Omental fat pad (tissue), 4 donors: ENCODE results near the gene TMEM240. TPM values are rescaled to one million over a fixed set of nuclear protein-coding genes. Genes with fewer than 3 reads are reported as not detected.
"Not testable (repeated sequence)": the region's sequence is repeated elsewhere in the genome, so short reads cannot be mapped to it uniquely, and the experiment has no call there.

Experiments used
- ATAC-seq: fragments of 150-250 bp; one replicate; pipeline ENCODE4 v1.9.1; 2016; ENCODE audit warnings: mild to moderate bottlenecking, moderate library complexity; ENCODE audit not compliant: low FRiP score
- DNase-seq: peaks from one replicate; pipeline ENCODE4 v3.0.0-alpha.2; 2019; ENCODE audit warnings: low spot score
- CTCF ChIP-seq, 3 donors: fragments of 450-650 bp; IDR thresholded peaks; one replicate each; pipeline ENCODE4 v1.5.1; 2016 to 2017; ENCODE audit warnings: antibody characterized with exemption in 3 of 3, mild to moderate bottlenecking in 3 of 3, moderate library complexity in 2 of 3
- total RNA-seq, 4 donors: library from RNA; depleted of rRNA; stranded (reverse); fragments of >200 nt; gene quantifications; one replicate each; pipeline ENCODE4 v1.1.0, GENCODE V29; 2016

The TMEM240 gene
- total RNA-seq, 4 donors from 2014 or later: 2.6 to 3.5 (median 3.1) TPM

- no peak for TF ChIP-seq CTCF (IDR thresholded peaks at IDR 0.05)
- ATAC-seq (no peak), DNase-seq (no peak)
Observed at GRCh38 chr1:1527092-1527816, 13.2 kb downstream of the TMEM240 start.

- ATAC-seq, DNase-seq: not testable (repeated sequence)
Observed at GRCh38 chr1:1526476-1526875, 13.9 kb downstream of the TMEM240 start.

- not testable (repeated sequence) for DNase-seq, ATAC-seq
Observed at GRCh38 chr1:1524750-1525383, 15.6 kb downstream of the TMEM240 start.

GRCh38 chr1:1523651-1524050 is 16.8 kb downstream of the TMEM240 start:
- not testable (repeated sequence) for ATAC-seq, DNase-seq

- DNase-seq, ATAC-seq: not testable (repeated sequence)
Observed at GRCh38 chr1:1523226-1523625, 17.2 kb downstream of the TMEM240 start.

- not testable (repeated sequence) for DNase-seq, ATAC-seq
Observed at GRCh38 chr1:1522536-1522935, 17.9 kb downstream of the TMEM240 start.

- DNase-seq: no peak
- TF ChIP-seq CTCF (IDR thresholded peaks at IDR 0.05): no peak
Observed at GRCh38 chr1:1521331-1521730, 19.1 kb downstream of the TMEM240 start.

GRCh38 chr1:1519805-1520505 is 20.5 kb downstream of the TMEM240 start:
- not testable (repeated sequence) for DNase-seq, ATAC-seq

More at GRCh38 chr1:1521331-1521730, 19.1 kb downstream of the TMEM240 start:
- no peak for ATAC-seq

- not testable (repeated sequence) for ATAC-seq, DNase-seq
Observed at GRCh38 chr1:1518621-1519007, 21.8 kb downstream of the TMEM240 start.

GRCh38 chr1:1517973-1518620 is 22.3 kb downstream of the TMEM240 start:
- no peak for TF ChIP-seq CTCF (IDR thresholded peaks at IDR 0.05)
- no peak for ATAC-seq
- DNase-seq: no peak

GRCh38 chr1:1516923-1517322 is 23.5 kb downstream of the TMEM240 start:
- not testable (repeated sequence) for DNase-seq, ATAC-seq

GRCh38 chr1:1514376-1514775 is 26.0 kb downstream of the TMEM240 start:
- not testable (repeated sequence) for ATAC-seq, DNase-seq

GRCh38 chr1:1513675-1514074 is 26.7 kb downstream of the TMEM240 start:
- not testable (repeated sequence) for ATAC-seq, DNase-seq

- not testable (repeated sequence) for DNase-seq
- ATAC-seq: peak; percentile 17
Observed at GRCh38 chr1:1512425-1512824, 28.0 kb downstream of the TMEM240 start.
